ENCODE results near the gene INPP4A. TPM values are rescaled to one million over a fixed set of nuclear protein-coding genes. Genes with fewer than 3 reads are reported as not detected.

Gene INPP4A
- total and polyA plus RNA-seq, 2 of the 13 experiments (the other 11 are each of a cell fraction or from before 2014, with no cell fraction given) = 10.1 to 10.9 TPM

DNA sequence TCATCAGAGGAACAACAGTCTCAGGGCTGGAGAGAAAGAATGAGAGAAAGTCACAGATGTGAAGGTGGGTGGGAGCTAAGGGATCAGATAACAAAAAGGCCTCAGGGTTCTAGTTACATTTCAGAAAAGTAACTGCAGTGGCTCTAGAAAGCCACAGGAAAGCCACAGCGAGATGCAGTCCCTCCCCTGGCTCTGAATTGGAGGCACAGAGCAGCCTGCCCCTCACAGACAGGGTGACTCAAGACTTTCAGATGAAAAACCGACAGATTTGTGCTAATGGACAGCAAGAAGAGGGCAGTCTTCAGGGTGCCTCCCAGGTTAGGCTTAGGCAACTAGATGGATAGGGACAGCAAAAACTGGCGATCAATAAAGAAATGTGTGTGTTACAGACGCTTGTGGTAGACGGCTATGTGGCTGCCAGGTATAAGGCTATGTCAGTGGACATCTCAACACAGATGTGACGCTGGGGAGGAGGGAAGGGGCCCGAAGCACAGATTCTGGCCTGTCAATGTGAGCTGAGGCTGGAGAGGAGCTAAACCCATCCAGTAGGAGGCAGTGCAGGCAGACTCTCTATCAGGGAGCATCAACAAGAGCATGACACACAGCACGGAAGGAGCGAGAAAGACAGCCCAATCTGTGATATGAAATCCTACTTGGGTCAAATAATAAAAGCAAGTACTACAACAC is 189.9 kb downstream of the INPP4A start:
- Histone ChIP-seq H3K4me1 (ENCODE audit: insufficient read depth, low read length) (no peaks in the 10 kb centered on the region), H3K79me2 (ENCODE audit: insufficient read depth, low read length) (no peaks in the 10 kb centered on the region), H3K4me2 (ENCODE audit: low read depth, low read length) (no peak overlapping the region), H2AFZ (ENCODE audit: low read length) (no peak overlapping the region), H3K9me3 (ENCODE audit: low read length) (no peaks in the 10 kb centered on the region), H3K36me3 (replicated peaks in 1 of 2; ENCODE audit: control insufficient read depth in 1 of 2, insufficient read depth in 2 of 2, low read length in 2 of 2) (peaks cover 28 to 82% of the 10 kb centered on the region in 2 experiments), H4K20me1 (ENCODE audit: insufficient read depth, low read length) (no peaks in the 10 kb centered on the region), H3K27me3 (ENCODE audit: control insufficient read depth in 1 of 2, insufficient read depth in 2 of 2, low read length in 2 of 2) (no peaks in the 10 kb centered on the region), H3K9ac (ENCODE audit: insufficient read depth, low read depth, low read length) (no peak overlapping the region), H3K4me3 (replicated peaks in 1 of 3; ENCODE audit: insufficient read depth in 1 of 3, low read depth in 2 of 3, low read length in 3 of 3) (no peak overlapping the region), H3K27ac (ENCODE audit: extremely low read length, insufficient read depth, low read length) (no peak overlapping the region)
- FAIRE-seq (no peak), ATAC-seq (peak; percentile 81), DNase-seq (ENCODE audit: low spot score) (peak; percentile 14)
- CTCF ChIA-PET (ENCODE audit: low intra/inter-chr PET ratio, low total read pairs) = interaction anchor here (1.4 kb wide), 1 partner anchor 431 kb away, joined by 4 read pairs; no protein-coding TSS in a partner anchor
- 97% methylated on average over 9 of the region's 9 CpGs for WGBS (ENCODE audit: low lambda C conversion rate)
- in situ Hi-C loops (cut with HindIII; ENCODE audit: extremely low pct_ligation_motif_present, low pct_unique_long_range_greater_than_20kb) (no loop called here), intact Hi-C loops (cut with micrococcal nuclease; ENCODE audit: unreplicated experiment) (no loop called here)
- POLR2A ChIA-PET = no interaction called here
- TF ChIP-seq TARDBP (CRISPR knock-in tag; IDR thresholded peaks at IDR 0.05) (no peak), RFXAP (CRISPR knock-in tag; IDR thresholded peaks at IDR 0.05; ENCODE audit: borderline replicate concordance) (no peak), MTF2 (CRISPR knock-in tag; IDR thresholded peaks at IDR 0.05; ENCODE audit: borderline replicate concordance) (no peak), FOSL1 (CRISPR knock-in tag; IDR thresholded peaks at IDR 0.05; ENCODE audit: borderline replicate concordance) (no peak), ZNF660 (CRISPR knock-in tag; IDR thresholded peaks at IDR 0.05; ENCODE audit: borderline replicate concordance, low read depth) (no peak), MTA1 (CRISPR knock-in tag; IDR thresholded peaks at IDR 0.05; ENCODE audit: borderline replicate concordance) (no peak), CTCF (CRISPR knock-in tag; IDR thresholded peaks at IDR 0.05) (peak; percentile 50), ZSCAN22 (CRISPR knock-in tag; IDR thresholded peaks at IDR 0.05) (no peak), LRRFIP1 (CRISPR knock-in tag; conservative IDR thresholded peaks at IDR 0.05) (no peak), TEAD2 (CRISPR knock-in tag; IDR thresholded peaks at IDR 0.05) (no peak), KAT7 (CRISPR knock-in tag; IDR thresholded peaks at IDR 0.05; ENCODE audit: borderline replicate concordance) (no peak), STAG1 (CRISPR knock-in tag; IDR thresholded peaks at IDR 0.05) (peak; percentile 55)
- TF ChIP-seq, protein P1, sequence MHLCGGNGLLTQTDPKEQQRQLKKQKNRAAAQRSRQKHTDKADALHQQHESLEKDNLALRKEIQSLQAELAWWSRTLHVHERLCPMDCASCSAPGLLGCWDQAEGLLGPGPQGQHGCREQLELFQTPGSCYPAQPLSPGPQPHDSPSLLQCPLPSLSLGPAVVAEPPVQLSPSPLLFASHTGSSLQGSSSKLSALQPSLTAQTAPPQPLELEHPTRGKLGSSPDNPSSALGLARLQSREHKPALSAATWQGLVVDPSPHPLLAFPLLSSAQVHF (CRISPR knock-in tag; IDR thresholded peaks at IDR 0.05) = no peak
- no TSS peak for BruUV-seq (replicated peaks)
